IgD-negative memory B cell (primary cell): ENCODE results near the gene BCAS1. TPM values are rescaled to one million over a fixed set of nuclear protein-coding genes. Genes with fewer than 3 reads are reported as not detected.

Source experiments
- H3K27ac Mint-ChIP-seq, 3 donors: one replicate each; pipeline ENCODE4 v1.8.0; 2020 to 2022; ENCODE audit warnings: mild to moderate bottlenecking in 3 of 3, mixed read lengths in 3 of 3, moderate library complexity in 1 of 3
- H3K27me3 Mint-ChIP-seq: one replicate; pipeline ENCODE4 v1.8.0; 2021; ENCODE audit warnings: mixed read lengths
- H3K36me3 Mint-ChIP-seq: one replicate; pipeline ENCODE4 v1.8.0; 2020; ENCODE audit warnings: mild to moderate bottlenecking, mixed read lengths
- H3K4me1 Mint-ChIP-seq, 3 donors: one replicate each; pipeline ENCODE4 v1.8.0; 2020 to 2022; ENCODE audit warnings: mixed read lengths in 3 of 3, mild to moderate bottlenecking in 1 of 3
- H3K4me3 Mint-ChIP-seq, 4 donors: one replicate each; pipeline ENCODE4 v1.8.0; 2020 to 2022; ENCODE audit warnings: mild to moderate bottlenecking in 4 of 4, mixed read lengths in 4 of 4, moderate library complexity in 3 of 4
- H3K9me3 Mint-ChIP-seq, 3 donors: one replicate each; pipeline ENCODE4 v1.8.0; 2020 to 2021; ENCODE audit warnings: mixed read lengths in 3 of 3, mild to moderate bottlenecking in 1 of 3
- polyA plus RNA-seq: library from polyadenylated mRNA; unstranded; fragments of 300-500 nt; fragmentation: Illumina TruSeq; gene quantifications from one replicate; pipeline ENCODE4 v1.2.3, GENCODE V29; 2021

Gene BCAS1
- polyA plus RNA-seq, 1 donor from 2014 or later: 1.8 TPM

GRCh38 chr20:53993310-53993709, 77.1 kb downstream of the BCAS1 start:
- peaks cover 1% of the 10 kb centered on the region for H3K36me3 Mint-ChIP-seq
- H3K4me1 Mint-ChIP-seq: no peaks in the 10 kb centered on the region
- H3K27ac Mint-ChIP-seq: no peak overlapping the region
- H3K9me3 Mint-ChIP-seq: peaks cover 0 to 5% (median 2%) of the 10 kb centered on the region in 3 donors
- H3K4me3 Mint-ChIP-seq: no peak overlapping the region
- peaks cover 2% of the 10 kb centered on the region for H3K27me3 Mint-ChIP-seq

GRCh38 chr20:53990768-53991450, 79.5 kb downstream of the BCAS1 start:
- Mint-ChIP-seq H3K4me3 (no peak overlapping the region), H3K36me3 (no peaks in the 10 kb centered on the region), H3K27me3 (peaks cover 4% of the 10 kb centered on the region), H3K27ac (no peak overlapping the region), H3K4me1 (no peaks in the 10 kb centered on the region), H3K9me3 (no peaks in the 10 kb centered on the region)

GRCh38 chr20:53990003-53990402, 80.4 kb downstream of the BCAS1 start:
- H3K27ac Mint-ChIP-seq: no peak overlapping the region
- no peaks in the 10 kb centered on the region for H3K36me3 Mint-ChIP-seq
- H3K4me3 Mint-ChIP-seq: no peak overlapping the region
- H3K27me3 Mint-ChIP-seq: peaks cover 4% of the 10 kb centered on the region
- no peaks in the 10 kb centered on the region for H3K9me3 Mint-ChIP-seq
- no peaks in the 10 kb centered on the region for H3K4me1 Mint-ChIP-seq

- peaks cover 5% of the 10 kb centered on the region for H3K27me3 Mint-ChIP-seq
- no peaks in the 10 kb centered on the region for H3K4me1 Mint-ChIP-seq
- H3K36me3 Mint-ChIP-seq: peaks cover 1% of the 10 kb centered on the region
- H3K4me3 Mint-ChIP-seq: no peak overlapping the region
- H3K9me3 Mint-ChIP-seq: no peaks in the 10 kb centered on the region
- no peak overlapping the region for H3K27ac Mint-ChIP-seq
Observed at GRCh38 chr20:53989401-53989800, 81.0 kb downstream of the BCAS1 start.

GRCh38 chr20:53986037-53986650, 84.2 kb downstream of the BCAS1 start:
- Mint-ChIP-seq H3K36me3 (peaks cover 1% of the 10 kb centered on the region), H3K27me3 (peaks cover 4% of the 10 kb centered on the region), H3K4me3 (no peak overlapping the region), H3K27ac (no peak overlapping the region), H3K9me3 (no peaks in the 10 kb centered on the region), H3K4me1 (no peaks in the 10 kb centered on the region)

GRCh38 chr20:53985150-53985518, 85.3 kb downstream of the BCAS1 start:
- Mint-ChIP-seq H3K9me3 (no peaks in the 10 kb centered on the region), H3K36me3 (peaks cover 3% of the 10 kb centered on the region), H3K4me1 (no peaks in the 10 kb centered on the region), H3K27ac (no peak overlapping the region), H3K4me3 (no peak overlapping the region), H3K27me3 (peaks cover 6% of the 10 kb centered on the region)

GRCh38 chr20:53984356-53985149, 85.8 kb downstream of the BCAS1 start:
- Mint-ChIP-seq H3K9me3 (no peaks in the 10 kb centered on the region), H3K4me3 (no peak overlapping the region), H3K4me1 (no peaks in the 10 kb centered on the region), H3K36me3 (peaks cover 3% of the 10 kb centered on the region), H3K27me3 (peaks cover 6% of the 10 kb centered on the region), H3K27ac (no peak overlapping the region)

- Mint-ChIP-seq H3K9me3 (no peaks in the 10 kb centered on the region), H3K27me3 (peaks cover 6% of the 10 kb centered on the region), H3K27ac (no peak overlapping the region), H3K4me1 (no peaks in the 10 kb centered on the region), H3K4me3 (no peak overlapping the region), H3K36me3 (peaks cover 3% of the 10 kb centered on the region)
Observed at GRCh38 chr20:53983401-53983800, 87.0 kb downstream of the BCAS1 start.

- H3K4me3 Mint-ChIP-seq: no peak overlapping the region
- peaks cover 3% of the 10 kb centered on the region for H3K36me3 Mint-ChIP-seq
- peaks cover 4% of the 10 kb centered on the region for H3K27me3 Mint-ChIP-seq
- H3K27ac Mint-ChIP-seq: no peak overlapping the region
- no peaks in the 10 kb centered on the region for H3K9me3 Mint-ChIP-seq
- H3K4me1 Mint-ChIP-seq: no peaks in the 10 kb centered on the region
Observed at GRCh38 chr20:53982624-53983023, 87.8 kb downstream of the BCAS1 start.

- H3K36me3 Mint-ChIP-seq: peaks cover 3% of the 10 kb centered on the region
- no peak overlapping the region for H3K27ac Mint-ChIP-seq
- H3K4me1 Mint-ChIP-seq: no peaks in the 10 kb centered on the region
- H3K27me3 Mint-ChIP-seq: peaks cover 4% of the 10 kb centered on the region
- H3K9me3 Mint-ChIP-seq: peaks cover 0 to 4% (median 1%) of the 10 kb centered on the region in 3 donors
- no peak overlapping the region for H3K4me3 Mint-ChIP-seq
Observed at GRCh38 chr20:53981752-53982437, 88.5 kb downstream of the BCAS1 start.

GRCh38 chr20:53981130-53981529, 89.3 kb downstream of the BCAS1 start:
- no peak overlapping the region for H3K27ac Mint-ChIP-seq
- peaks cover 0 to 4% (median 4%) of the 10 kb centered on the region in 3 donors for H3K9me3 Mint-ChIP-seq
- H3K27me3 Mint-ChIP-seq: peaks cover 4% of the 10 kb centered on the region
- no peak overlapping the region for H3K4me3 Mint-ChIP-seq
- H3K4me1 Mint-ChIP-seq: no peaks in the 10 kb centered on the region
- peaks cover 6% of the 10 kb centered on the region for H3K36me3 Mint-ChIP-seq

- Mint-ChIP-seq H3K4me3 (no peak overlapping the region), H3K4me1 (no peaks in the 10 kb centered on the region), H3K27me3 (peaks cover 4% of the 10 kb centered on the region), H3K36me3 (peaks cover 6% of the 10 kb centered on the region), H3K9me3 (peaks cover 0 to 9% (median 4%) of the 10 kb centered on the region in 3 donors), H3K27ac (no peak overlapping the region)
Observed at GRCh38 chr20:53980031-53980465, 90.3 kb downstream of the BCAS1 start.

- Mint-ChIP-seq H3K36me3 (peaks cover 4% of the 10 kb centered on the region), H3K4me3 (no peak overlapping the region), H3K9me3 (peaks cover 2 to 13% (median 12%) of the 10 kb centered on the region in 3 donors), H3K27me3 (peaks cover 3% of the 10 kb centered on the region), H3K4me1 (no peaks in the 10 kb centered on the region), H3K27ac (no peak overlapping the region)
Observed at GRCh38 chr20:53978497-53978896, 91.9 kb downstream of the BCAS1 start.

GRCh38 chr20:53977391-53977790, 93.0 kb downstream of the BCAS1 start:
- H3K27me3 Mint-ChIP-seq: peaks cover 3% of the 10 kb centered on the region
- peaks cover 2 to 14% (median 13%) of the 10 kb centered on the region in 3 donors for H3K9me3 Mint-ChIP-seq
- H3K4me1 Mint-ChIP-seq: no peaks in the 10 kb centered on the region
- no peak overlapping the region for H3K27ac Mint-ChIP-seq
- H3K36me3 Mint-ChIP-seq: peaks cover 4% of the 10 kb centered on the region
- H3K4me3 Mint-ChIP-seq: no peak overlapping the region

- H3K9me3 Mint-ChIP-seq: peaks cover 2 to 14% (median 13%) of the 10 kb centered on the region in 3 donors
- H3K27me3 Mint-ChIP-seq: no peaks in the 10 kb centered on the region
- H3K4me3 Mint-ChIP-seq: no peak overlapping the region
- no peaks in the 10 kb centered on the region for H3K4me1 Mint-ChIP-seq
- H3K36me3 Mint-ChIP-seq: peaks cover 4% of the 10 kb centered on the region
- H3K27ac Mint-ChIP-seq: no peak overlapping the region
Observed at GRCh38 chr20:53975761-53976160, 94.6 kb downstream of the BCAS1 start.
